H9 (cell line): ENCODE data around the gene GPX7. TPM values are rescaled to one million over a fixed set of nuclear protein-coding genes. Genes with fewer than 3 reads are reported as not detected.

Experiments
- DNase-seq: peaks from one replicate; pipeline ENCODE4 v3.0.0-alpha.2; 2017
- H2AFZ ChIP-seq: one replicate; pipeline ENCODE4 v1.6.1; 2013; ENCODE audit warnings: mild to moderate bottlenecking, low read length, control low read depth, moderate library complexity
- H2AK5ac ChIP-seq: 2 replicates; pipeline ENCODE4 v1.6.1; 2013; ENCODE audit warnings: low read length, control low read depth, mixed read lengths; ENCODE audit not compliant: insufficient read length
- H2BK120ac ChIP-seq: one replicate; pipeline ENCODE4 v1.6.1; 2013; ENCODE audit warnings: low read depth, mild to moderate bottlenecking, low read length, control low read depth, inconsistent platforms; ENCODE audit not compliant: poor library complexity, severe bottlenecking
- H2BK12ac ChIP-seq: 2 replicates; pipeline ENCODE4 v1.6.1; 2013; ENCODE audit warnings: low read length, control low read depth, mixed read lengths, low read depth; ENCODE audit not compliant: insufficient read length
- H2BK15ac ChIP-seq: 2 replicates; pipeline ENCODE4 v1.6.1; 2013; ENCODE audit warnings: low read depth, low read length, control low read depth
- H2BK20ac ChIP-seq: one replicate; pipeline ENCODE4 v1.6.1; 2013; ENCODE audit warnings: low read depth, mild to moderate bottlenecking, low read length, control low read depth, inconsistent platforms; ENCODE audit not compliant: poor library complexity, severe bottlenecking
- H2BK5ac ChIP-seq: 2 replicates; pipeline ENCODE4 v1.6.1; 2013; ENCODE audit warnings: low read length, control low read depth, mixed read lengths; ENCODE audit not compliant: insufficient read length
- H3K14ac ChIP-seq: 2 replicates; pipeline ENCODE4 v1.6.1; 2013; ENCODE audit warnings: low read length, control low read depth; ENCODE audit not compliant: insufficient read depth
- H3K18ac ChIP-seq: 2 replicates; pipeline ENCODE4 v1.6.1; 2013; ENCODE audit warnings: low read depth, mild to moderate bottlenecking, mixed read lengths, low read length, control low read depth; ENCODE audit not compliant: insufficient read length
- H3K23ac ChIP-seq: 2 replicates; pipeline ENCODE4 v1.6.1; 2013; ENCODE audit warnings: low read length, control low read depth, mixed read lengths, low read depth; ENCODE audit not compliant: insufficient read length
- H3K23me2 ChIP-seq: 2 replicates; pipeline ENCODE4 v1.6.1; 2013; ENCODE audit warnings: low read depth, mild to moderate bottlenecking, mixed read lengths, low read length, control low read depth; ENCODE audit not compliant: insufficient read length, poor library complexity, severe bottlenecking
- H3K27ac ChIP-seq: 2 replicates; pipeline ENCODE4 v1.5.1; 2013; ENCODE audit warnings: low read length, control low read depth, mixed read lengths, low read depth; ENCODE audit not compliant: insufficient read length
- H3K27me3 ChIP-seq: 2 replicates; pipeline ENCODE4 v1.6.1; 2013; ENCODE audit warnings: low read length, control low read depth, inconsistent platforms; ENCODE audit not compliant: insufficient read depth
- H3K4ac ChIP-seq: 2 replicates; pipeline ENCODE4 v1.6.1; 2013; ENCODE audit warnings: low read depth, mild to moderate bottlenecking, control low read depth, inconsistent platforms, low read length, moderate library complexity
- H3K4me1 ChIP-seq: 2 replicates; pipeline ENCODE4 v1.6.1; 2013; ENCODE audit warnings: low read length, control low read depth, inconsistent platforms; ENCODE audit not compliant: insufficient read depth
- H3K4me2 ChIP-seq: 2 replicates; pipeline ENCODE4 v1.6.1; 2013; ENCODE audit warnings: low read length, control low read depth, mixed read lengths; ENCODE audit not compliant: insufficient read length, insufficient read depth
- H3K56ac ChIP-seq: 2 replicates; pipeline ENCODE4 v1.6.1; 2013; ENCODE audit warnings: low read depth, mild to moderate bottlenecking, mixed read lengths, low read length, control low read depth; ENCODE audit not compliant: insufficient read length
- H3K79me1 ChIP-seq: 2 replicates; pipeline ENCODE4 v1.6.1; 2013; ENCODE audit warnings: low read depth, mild to moderate bottlenecking, moderate library complexity, low read length, control low read depth, inconsistent platforms; ENCODE audit not compliant: insufficient read depth, poor library complexity, severe bottlenecking
- H3K79me2 ChIP-seq: 2 replicates; pipeline ENCODE4 v1.6.1; 2013; ENCODE audit warnings: low read length, control low read depth, inconsistent platforms; ENCODE audit not compliant: insufficient read depth
- H3K9ac ChIP-seq: 2 replicates; pipeline ENCODE4 v1.6.1; 2013; ENCODE audit warnings: low read length, control low read depth, mixed read lengths; ENCODE audit not compliant: insufficient read length; ENCODE audit errors: extremely low read depth
- H3K9me3 ChIP-seq: one replicate; pipeline ENCODE4 v1.6.1; 2013; ENCODE audit warnings: low read depth, low read length, inconsistent platforms; ENCODE audit not compliant: control insufficient read depth
- H3T11ph ChIP-seq: one replicate; pipeline ENCODE4 v1.6.1; 2013; ENCODE audit warnings: mild to moderate bottlenecking, low read length, control low read depth, inconsistent platforms
- H4K20me1 ChIP-seq: one replicate; pipeline ENCODE4 v1.6.1; 2013; ENCODE audit not compliant: control insufficient read depth, insufficient read length, insufficient read depth
- H4K5ac ChIP-seq: 2 replicates; pipeline ENCODE4 v1.6.1; 2013; ENCODE audit warnings: low read depth, mild to moderate bottlenecking, mixed read lengths, low read length, control low read depth; ENCODE audit not compliant: insufficient read length
- H4K8ac ChIP-seq: replicated peaks from 2 replicates; pipeline ENCODE4 v1.6.1; 2013; ENCODE audit warnings: low read length, control low read depth, mixed read lengths, low read depth; ENCODE audit not compliant: insufficient read length
- H4K91ac ChIP-seq: 2 replicates; pipeline ENCODE4 v1.6.1; 2013; ENCODE audit warnings: low read depth, mild to moderate bottlenecking, moderate library complexity, mixed read lengths, low read length, control low read depth; ENCODE audit not compliant: insufficient read length
- H3K27ac Mint-ChIP-seq, 3 experiments: 2 replicates in 2 of 3; 3 replicates in 1 of 3; pipeline ENCODE4 v1.8.0; 2020 to 2021; ENCODE audit warnings: mixed read lengths in 3 of 3, mild to moderate bottlenecking in 1 of 3, moderate library complexity in 1 of 3
- H3K27me3 Mint-ChIP-seq: 2 replicates; pipeline ENCODE4 v1.8.0; 2021; ENCODE audit warnings: low read depth, mild to moderate bottlenecking, moderate library complexity, mixed read lengths
- H3K36me3 Mint-ChIP-seq, 3 experiments: 2 replicates in 2 of 3; 3 replicates in 1 of 3; pipeline ENCODE4 v1.8.0; 2020 to 2021; ENCODE audit warnings: low read depth in 3 of 3, mixed read lengths in 3 of 3; ENCODE audit not compliant: insufficient read depth in 1 of 3
- H3K4me1 Mint-ChIP-seq, 2 experiments: 2 replicates each; pipeline ENCODE4 v1.8.0; 2020; ENCODE audit warnings: mixed read lengths in 2 of 2
- H3K4me3 Mint-ChIP-seq, 2 experiments: 2 replicates in 1 of 2; 3 replicates in 1 of 2; pipeline ENCODE4 v1.8.0; 2020 to 2021; ENCODE audit warnings: mild to moderate bottlenecking in 2 of 2, mixed read lengths in 2 of 2, moderate library complexity in 1 of 2
- H3K9me3 Mint-ChIP-seq, 2 experiments: 2 replicates in 1 of 2; 3 replicates in 1 of 2; pipeline ENCODE4 v1.8.0; 2020; ENCODE audit warnings: mild to moderate bottlenecking in 2 of 2, mixed read lengths in 2 of 2, moderate library complexity in 1 of 2
- CTCF ChIP-seq: fragments of 200-600 bp; sonication (generic); conservative IDR thresholded peaks from 3 replicates; pipeline ENCODE4 v1.8.0; 2021; ENCODE audit warnings: antibody characterized with exemption, mild to moderate bottlenecking
- WGBS: extraction: QIAGEN DNeasy Blood & Tissue Kit; methylation state at CpG from one replicate; pipeline ENCODE4 v1.1.7; 2013; ENCODE audit warnings: missing lambda C conversion rate, low lambda C conversion rate, mixed read lengths; ENCODE audit not compliant: insufficient read length; ENCODE audit errors: extremely low coverage; 5-methylcytosine and 5-hydroxymethylcytosine counted together
- total RNA-seq: library from RNA; stranded (reverse); gene quantifications from 2 replicates; pipeline ENCODE4 v1.2.1, GENCODE V29; 2021

The GPX7 gene
- total RNA-seq, 1 experiment from 2014 or later: 12.1 TPM

DNA sequence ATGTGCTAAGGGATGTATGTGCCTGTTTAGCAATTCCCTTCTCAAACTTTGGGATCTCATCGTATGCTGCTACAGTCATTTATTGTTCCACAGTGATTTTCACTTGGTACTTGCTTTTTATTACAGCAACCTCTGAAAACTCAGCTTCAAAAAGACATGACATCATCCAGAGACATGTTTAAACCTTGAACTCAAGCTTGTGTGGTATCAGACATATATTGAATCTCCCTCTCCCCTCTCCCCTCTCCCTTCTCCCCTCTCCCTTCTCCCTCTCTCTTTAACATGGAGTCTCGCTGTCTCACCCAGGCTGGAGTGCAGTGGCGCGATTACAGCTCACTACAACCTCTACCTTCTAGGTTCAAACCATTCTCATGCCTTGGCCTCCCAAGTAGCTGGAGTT lies 29.8 kb upstream of the GPX7 start:
- H2BK12ac ChIP-seq: no peak overlapping the region
- H3K27ac ChIP-seq: no peak overlapping the region
- no peaks in the 10 kb centered on the region; a peak in 1 of 7 replicates for H3K36me3 Mint-ChIP-seq
- H3K27me3 Mint-ChIP-seq: peaks cover 5% of the 10 kb centered on the region
- no peak overlapping the region for H2BK5ac ChIP-seq
- H3K9ac ChIP-seq: no peak overlapping the region
- no peaks in the 10 kb centered on the region for H3K79me2 ChIP-seq
- no peaks in the 10 kb centered on the region for H3K4me1 ChIP-seq
- H3K27ac Mint-ChIP-seq: no peak overlapping the region
- H4K5ac ChIP-seq: no peak overlapping the region
- H3K4ac ChIP-seq: no peak overlapping the region
- H2BK20ac ChIP-seq: no peak overlapping the region
- H3K4me3 Mint-ChIP-seq: no peak overlapping the region
- H3K56ac ChIP-seq: no peak overlapping the region
- H2BK120ac ChIP-seq: no peak overlapping the region
- no peak overlapping the region for H2AK5ac ChIP-seq
- no peaks in the 10 kb centered on the region for H3K27me3 ChIP-seq
- no peak overlapping the region for H3K14ac ChIP-seq
- H3K23me2 ChIP-seq: no peaks in the 10 kb centered on the region
- no peak overlapping the region for H3K4me2 ChIP-seq
- H3T11ph ChIP-seq: no peak overlapping the region
- no peak overlapping the region for H4K91ac ChIP-seq
- DNase-seq: no peak
- H3K79me1 ChIP-seq: no peaks in the 10 kb centered on the region
- no peak overlapping the region for H2BK15ac ChIP-seq
- H3K9me3 Mint-ChIP-seq: no peaks in the 10 kb centered on the region
- no peaks in the 10 kb centered on the region for H3K9me3 ChIP-seq
- H3K23ac ChIP-seq: no peak overlapping the region
- no peak overlapping the region for H4K8ac ChIP-seq
- H3K4me1 Mint-ChIP-seq: peaks cover 13 to 16% of the 10 kb centered on the region in 2 experiments
- H4K20me1 ChIP-seq: no peaks in the 10 kb centered on the region
- H2AFZ ChIP-seq: no peak overlapping the region
- TF ChIP-seq CTCF: no peak
- no CpG with 5 or more reads among the region's 4 CpGs for WGBS
- H3K18ac ChIP-seq: no peak overlapping the region
